HepG2 (cell line): ENCODE results near the gene MEIS1. TPM values are rescaled to one million over a fixed set of nuclear protein-coding genes. Genes with fewer than 3 reads are reported as not detected.

Source experiments
- ATAC-seq: fragments of 200-7000 bp; cut with Tn5 transposase; 3 replicates; pipeline ENCODE4 v1.9.1; 2020; ENCODE audit warnings: mild to moderate bottlenecking, moderate library complexity
- BruUV-seq: library from RNA; stranded (reverse); fragments of 400-500 nt; replicated peaks from 2 replicates; lab custom pipeline; 2021; lab: Mats Ljungman, UMichigan
- CTCF ChIA-PET: fragments of 300-600 bp; formaldehyde crosslinking; extraction: SDS; loops from one replicate; lab custom pipeline; 2021; ENCODE audit warnings: low total read pairs, inconsistent platforms, low intra/inter-chr PET ratio; lab: Yijun Ruan, JAX
- POLR2A ChIA-PET: fragments of 350-600 bp; sonication (Branson Sonifier 250); formaldehyde crosslinking; loops from one replicate; lab custom pipeline; 2020; ENCODE audit warnings: antibody characterized with exemption, inconsistent platforms; lab: Yijun Ruan, JAX
- DNase-seq: peaks from one replicate; pipeline ENCODE4 v3.0.0-alpha.2; 2015; ENCODE audit warnings: low spot score
- FAIRE-seq: peaks from 3 replicates; lab custom pipeline; 2011; peaks lifted over from hg19 to GRCh38; lab: Jason Lieb, UNC
- H2AFZ ChIP-seq: one replicate; pipeline ENCODE4 v1.6.1; 2011; ENCODE audit warnings: low read length, inconsistent platforms
- H3K27ac ChIP-seq: fragments of 300-600 bp; 3 replicates; pipeline ENCODE4 v1.8.0; 2011; ENCODE audit warnings: mixed run types, mild to moderate bottlenecking, mixed read lengths, low read length, inconsistent platforms; ENCODE audit not compliant: insufficient read depth; ENCODE audit errors: extremely low read length
- H3K27me3 ChIP-seq, 2 experiments: fragments of 200-600 bp in 1 of 2; 2 replicates in 1 of 2; 3 replicates in 1 of 2; pipeline versions ENCODE4 v1.6.0 to v1.8.0; 2011; ENCODE audit warnings: low read length in 2 of 2, mild to moderate bottlenecking in 2 of 2, moderate library complexity in 2 of 2, inconsistent platforms in 1 of 2; ENCODE audit not compliant: insufficient read depth in 2 of 2, control insufficient read depth in 1 of 2
- H3K36me3 ChIP-seq, 2 experiments: fragments of 200-600 bp in 1 of 2; replicated peaks in 1 of 2; 2 replicates in 1 of 2; 3 replicates in 1 of 2; pipeline versions ENCODE4 v1.5.1 to v1.8.0; 2011; ENCODE audit warnings: low read length in 2 of 2, inconsistent platforms in 1 of 2; ENCODE audit not compliant: insufficient read depth in 2 of 2, control insufficient read depth in 1 of 2
- H3K4me1 ChIP-seq: 2 replicates; pipeline ENCODE4 v1.5.1; 2012; ENCODE audit warnings: low read length, inconsistent platforms; ENCODE audit not compliant: insufficient read depth
- H3K4me2 ChIP-seq: 2 replicates; pipeline ENCODE4 v1.6.0; 2011; ENCODE audit warnings: low read depth, low read length, inconsistent platforms
- H3K4me3 ChIP-seq, 3 experiments: fragments of 200-600 bp in 1 of 3; sonication (generic), shearing (Covaris generic) in 1 of 3; replicated peaks in 1 of 3; 2 replicates each; pipeline ENCODE4 v1.5.1; 2011 to 2016; ENCODE audit warnings: low read length in 3 of 3, inconsistent platforms in 2 of 3, low read depth in 2 of 3, mild to moderate bottlenecking in 2 of 3, control low read depth in 1 of 3, mixed read lengths in 1 of 3; ENCODE audit not compliant: insufficient read depth in 1 of 3
- H3K79me2 ChIP-seq: one replicate; pipeline ENCODE4 v1.6.1; 2011; ENCODE audit warnings: low read length, inconsistent platforms; ENCODE audit not compliant: insufficient read depth
- H3K9ac ChIP-seq: 2 replicates; pipeline ENCODE4 v1.6.0; 2011; ENCODE audit warnings: mild to moderate bottlenecking, low read depth, low read length, inconsistent platforms; ENCODE audit not compliant: insufficient read depth
- H3K9me3 ChIP-seq: 2 replicates; pipeline ENCODE4 v1.5.1; 2012; ENCODE audit warnings: mild to moderate bottlenecking, low read length
- H4K20me1 ChIP-seq: 2 replicates; pipeline ENCODE4 v1.6.0; 2011; ENCODE audit warnings: inconsistent platforms, mild to moderate bottlenecking, low read length, moderate library complexity; ENCODE audit not compliant: insufficient read depth
- ARID3A ChIP-seq: IDR thresholded peaks from 2 replicates; pipeline ENCODE4 v1.6.1; 2012; ENCODE audit warnings: low read depth, low read length, improper control_type of control experiment
- FOXP1 ChIP-seq, 2 experiments: fragments of 450-650 bp in 1 of 2; IDR thresholded peaks; 2 replicates each; pipeline ENCODE4 v1.6.1; 2017 to 2018; ENCODE audit warnings: antibody characterized with exemption in 1 of 2
- HOXA5 ChIP-seq: sonication (generic); formaldehyde crosslinking; IDR thresholded peaks from 2 replicates; pipeline ENCODE4 v1.4.0; 2020; ENCODE audit warnings: missing genetic modification reagents
- KDM2A ChIP-seq: sonication (generic); formaldehyde crosslinking; IDR thresholded peaks from 2 replicates; pipeline ENCODE4 v1.4.0; 2020; ENCODE audit warnings: low read depth, missing genetic modification reagents, borderline replicate concordance
- KDM5B ChIP-seq: sonication (generic); formaldehyde crosslinking; IDR thresholded peaks from 2 replicates; pipeline ENCODE4 v1.4.0; 2020; ENCODE audit warnings: missing genetic modification reagents, mild to moderate bottlenecking, borderline replicate concordance
- MYNN ChIP-seq: sonication (generic); formaldehyde crosslinking; IDR thresholded peaks from 2 replicates; pipeline ENCODE4 v1.4.0; 2020; ENCODE audit warnings: mild to moderate bottlenecking, low read depth, missing genetic modification reagents
- TGIF2 ChIP-seq: IDR thresholded peaks from 2 replicates; pipeline ENCODE4 v1.6.1; 2016; ENCODE audit warnings: control low read depth, missing compliant biosample characterization
- ZNF24 ChIP-seq: fragments of 450-650 bp; IDR thresholded peaks from 2 replicates; pipeline ENCODE4 v1.6.1; 2017; ENCODE audit warnings: antibody characterized with exemption, mild to moderate bottlenecking
- ZNF570 ChIP-seq: sonication (generic); formaldehyde crosslinking; IDR thresholded peaks from 2 replicates; pipeline ENCODE4 v1.4.0; 2020; ENCODE audit warnings: mild to moderate bottlenecking, missing genetic modification reagents, borderline replicate concordance
- ZNF605 ChIP-seq: sonication (generic); formaldehyde crosslinking; IDR thresholded peaks from 2 replicates; pipeline ENCODE4 v1.8.0; 2022; ENCODE audit warnings: mild to moderate bottlenecking, missing genetic modification reagents
- ZNF883 ChIP-seq: sonication (generic); formaldehyde crosslinking; IDR thresholded peaks from 2 replicates; pipeline ENCODE4 v1.5.1; 2020; ENCODE audit warnings: mild to moderate bottlenecking, missing genetic modification reagents; ENCODE audit errors: not compliant biosample characterization
- WGBS: methylation state at CpG from one replicate; pipeline ENCODE4 v1.1.6; 2017; ENCODE audit warnings: low lambda C conversion rate; 5-methylcytosine and 5-hydroxymethylcytosine counted together
- in situ Hi-C: cut with HindIII; loops from 2 replicates; pipeline ENCODE4 v1.10.0; 2017; ENCODE audit warnings: low pct_unique_long_range_greater_than_20kb; ENCODE audit not compliant: extremely low pct_ligation_motif_present
- intact Hi-C: fragments of 100-400 bp; cut with micrococcal nuclease; formaldehyde crosslinking; loops from one replicate; pipeline ENCODE4 v1.10.0; 2022; ENCODE audit not compliant: unreplicated experiment
- polyA plus RNA-seq, 8 experiments: library from polyadenylated mRNA; depleted of rRNA in 3 of 8; stranded (reverse) in 7 of 8; unstranded in 1 of 8; fragments of >200 nt; fragmentation: Illumina TruSeq in 4 of 8; extraction: Trizol in 4 of 8; gene quantifications; 2 replicates each; pipeline versions ENCODE4 v1.2.1 to v1.2.3, GENCODE V29; 2011 to 2016; ENCODE audit warnings: low read depth in 4 of 8, missing spikeins in 1 of 8, mixed read lengths in 1 of 8; ENCODE audit not compliant: insufficient read depth in 1 of 8
- total RNA-seq, 5 experiments: library from RNA; depleted of rRNA; stranded (reverse); fragments of >200 nt; fragmentation: Illumina TruSeq; extraction: Trizol; gene quantifications; 2 replicates each; pipeline ENCODE4 v1.2.3, GENCODE V29; 2016; ENCODE audit warnings: low read depth in 1 of 5
- TF ChIP-seq, protein P1 (sequence below): sonication (generic); formaldehyde crosslinking; IDR thresholded peaks from 2 replicates; pipeline ENCODE4 v1.4.0; 2020; ENCODE audit warnings: missing genetic modification reagents
- TF ChIP-seq, protein P2 (sequence below): sonication (generic); formaldehyde crosslinking; IDR thresholded peaks from 2 replicates; pipeline ENCODE4 v1.5.0; 2020; ENCODE audit warnings: missing genetic modification reagents

The MEIS1 gene
- total and polyA plus RNA-seq, 2 of the 13 experiments (the other 11 are each of a cell fraction or from before 2014, with no cell fraction given), result 3.8 to 6.0 TPM

DNA sequence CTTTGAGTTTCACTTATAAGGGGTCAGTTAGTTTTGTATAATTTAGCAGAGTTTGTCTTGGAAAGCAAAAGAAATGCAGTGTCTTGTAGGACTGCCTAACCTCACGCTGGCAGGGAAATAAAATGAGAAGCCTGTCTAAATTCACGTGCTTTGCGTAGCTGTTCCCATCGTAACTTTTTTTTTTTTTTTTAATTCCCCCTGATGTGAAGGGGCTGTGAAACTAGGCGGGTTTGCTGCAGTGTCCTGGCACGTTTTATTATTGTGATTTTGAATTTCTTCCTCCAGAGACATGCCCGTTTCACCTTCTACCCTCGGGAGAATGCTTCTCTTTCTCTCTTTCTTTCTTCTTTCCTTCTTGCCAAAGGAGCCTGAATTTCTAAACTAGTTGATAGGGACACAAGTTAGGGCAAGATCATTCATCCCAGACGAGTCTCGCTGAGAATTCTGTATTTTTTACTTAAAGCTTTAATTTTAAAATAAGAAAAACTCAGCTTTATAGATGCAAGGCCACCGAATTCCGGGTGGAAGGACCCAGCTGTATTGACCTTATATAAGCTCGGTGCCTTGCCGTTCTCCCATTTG is 2.3 kb downstream of the MEIS1 start (continued):
- TF ChIP-seq ARID3A (no peak), KDM5B (no peak)
- TF ChIP-seq, all 625 proteins: peak for 0

- Histone ChIP-seq H3K27ac (no peak overlapping the region), H3K4me2 (no peak overlapping the region)
- ATAC-seq, result no peak
- TF ChIP-seq KDM2A (CRISPR knock-in tag) (no peak), ZNF24 (no peak), HOXA5 (CRISPR knock-in tag) (no peak), ZNF883 (CRISPR knock-in tag) (no peak), ZNF570 (no peak), TGIF2 (CRISPR knock-in tag) (no peak), MYNN (CRISPR knock-in tag) (no peak), ZNF605 (CRISPR knock-in tag) (no peak), FOXP1 (IDR thresholded peaks at IDR 0.05) (no peak), FOXP1 (CRISPR knock-in tag; IDR thresholded peaks at IDR 0.05) (no peak)
- TF ChIP-seq, protein P1, sequence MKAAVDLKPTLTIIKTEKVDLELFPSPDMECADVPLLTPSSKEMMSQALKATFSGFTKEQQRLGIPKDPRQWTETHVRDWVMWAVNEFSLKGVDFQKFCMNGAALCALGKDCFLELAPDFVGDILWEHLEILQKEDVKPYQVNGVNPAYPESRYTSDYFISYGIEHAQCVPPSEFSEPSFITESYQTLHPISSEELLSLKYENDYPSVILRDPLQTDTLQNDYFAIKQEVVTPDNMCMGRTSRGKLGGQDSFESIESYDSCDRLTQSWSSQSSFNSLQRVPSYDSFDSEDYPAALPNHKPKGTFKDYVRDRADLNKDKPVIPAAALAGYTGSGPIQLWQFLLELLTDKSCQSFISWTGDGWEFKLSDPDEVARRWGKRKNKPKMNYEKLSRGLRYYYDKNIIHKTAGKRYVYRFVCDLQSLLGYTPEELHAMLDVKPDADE, result no peak
- TF ChIP-seq, protein P2, sequence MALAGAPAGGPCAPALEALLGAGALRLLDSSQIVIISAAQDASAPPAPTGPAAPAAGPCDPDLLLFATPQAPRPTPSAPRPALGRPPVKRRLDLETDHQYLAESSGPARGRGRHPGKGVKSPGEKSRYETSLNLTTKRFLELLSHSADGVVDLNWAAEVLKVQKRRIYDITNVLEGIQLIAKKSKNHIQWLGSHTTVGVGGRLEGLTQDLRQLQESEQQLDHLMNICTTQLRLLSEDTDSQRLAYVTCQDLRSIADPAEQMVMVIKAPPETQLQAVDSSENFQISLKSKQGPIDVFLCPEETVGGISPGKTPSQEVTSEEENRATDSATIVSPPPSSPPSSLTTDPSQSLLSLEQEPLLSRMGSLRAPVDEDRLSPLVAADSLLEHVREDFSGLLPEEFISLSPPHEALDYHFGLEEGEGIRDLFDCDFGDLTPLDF (CRISPR knock-in tag), result no peak
- TF ChIP-seq, all 625 proteins: peak for 0
- H3K36me3 ChIP-seq, result no peaks in the 10 kb centered on the region; a peak in 1 of 5 replicates
- H3K9ac ChIP-seq, result no peak overlapping the region
- no peaks in the 10 kb centered on the region for H3K79me2 ChIP-seq
- peaks cover 0 to 8% of the 10 kb centered on the region in 2 experiments; a peak in 1 of 5 replicates for H3K27me3 ChIP-seq
- intact Hi-C loops, result no loop called here
- H3K4me3 ChIP-seq, result no peak overlapping the region
- in situ Hi-C loops, result loop anchor here (10.0 to 25.0 kb wide), 5 partner anchors 774 to 1599 kb away; no protein-coding TSS in a partner anchor
- 92% methylated on average over 22 of the region's 22 CpGs for WGBS
- no TSS peak for BruUV-seq
- no peak overlapping the region for H2AFZ ChIP-seq
- ChIA-PET POLR2A (no interaction called here), CTCF (no interaction called here)
- no peaks in the 10 kb centered on the region for H3K9me3 ChIP-seq
- no peaks in the 10 kb centered on the region for H4K20me1 ChIP-seq
- DNase-seq, result no peak
- H3K4me1 ChIP-seq, result peaks cover 14% of the 10 kb centered on the region
- FAIRE-seq, result no peak
Measured at GRCh38 chr2:66437691-66438497, 3.0 kb downstream of the MEIS1 start.
